Peyer's patch (tissue), 4 donors: ENCODE results near the gene RNF126. TPM values are rescaled to one million over a fixed set of nuclear protein-coding genes. Genes with fewer than 3 reads are reported as not detected.

ENCODE experiments used
- DNase-seq, 3 donors: peaks; one replicate each; pipeline ENCODE4 v3.0.0-alpha.2; 2017 to 2019
- H3K27ac ChIP-seq, 4 donors: fragments of 200-600 bp; sonication (generic); one replicate each; pipeline ENCODE4 v1.5.1; 2016 to 2019
- H3K27me3 ChIP-seq, 2 donors: fragments of 200-600 bp; sonication (generic); one replicate each; pipeline ENCODE4 v1.5.1; 2019
- H3K36me3 ChIP-seq, 3 donors: fragments of 200-600 bp; sonication (generic); one replicate each; pipeline ENCODE4 v1.5.1; 2016 to 2019
- H3K4me1 ChIP-seq, 4 donors: fragments of 200-600 bp; sonication (generic); one replicate each; pipeline ENCODE4 v1.5.1; 2016 to 2019
- H3K4me3 ChIP-seq, 4 donors: fragments of 200-600 bp; sonication (generic); 1 replicate in 3 of 4; 2 replicates in 1 of 4; pipeline ENCODE4 v1.5.1; 2016 to 2019; ENCODE audit warnings: mild to moderate bottlenecking in 1 of 4
- H3K9me3 ChIP-seq, 4 donors: fragments of 200-600 bp; sonication (generic); one replicate each; pipeline ENCODE4 v1.5.1; 2016 to 2019; ENCODE audit warnings: mild to moderate bottlenecking in 1 of 4
- POLR2A ChIP-seq, 2 donors: fragments of 450-650 bp; IDR thresholded peaks; one replicate each; pipeline ENCODE4 v1.5.1; 2017; ENCODE audit warnings: antibody characterized with exemption in 2 of 2, mild to moderate bottlenecking in 2 of 2, moderate library complexity in 2 of 2
- total RNA-seq, 4 donors: library from RNA; depleted of rRNA; stranded (reverse); fragments of >200 nt; gene quantifications; one replicate each; pipeline ENCODE4 v1.1.0, GENCODE V29; 2016
- TF ChIP-seq, protein P1 (sequence below), 6 experiments: fragments of 450-650 bp in 4 of 6; fragments of 200-600 bp in 2 of 6; sonication (generic) in 1 of 6; IDR thresholded peaks; one replicate each; pipeline ENCODE4 v1.5.1; 2017 to 2019; ENCODE audit warnings: antibody characterized with exemption in 6 of 6, mild to moderate bottlenecking in 3 of 6, moderate library complexity in 1 of 6

Gene RNF126
- total RNA-seq, 4 donors from 2014 or later, result 83.3 to 119 (median 115) TPM

DNA sequence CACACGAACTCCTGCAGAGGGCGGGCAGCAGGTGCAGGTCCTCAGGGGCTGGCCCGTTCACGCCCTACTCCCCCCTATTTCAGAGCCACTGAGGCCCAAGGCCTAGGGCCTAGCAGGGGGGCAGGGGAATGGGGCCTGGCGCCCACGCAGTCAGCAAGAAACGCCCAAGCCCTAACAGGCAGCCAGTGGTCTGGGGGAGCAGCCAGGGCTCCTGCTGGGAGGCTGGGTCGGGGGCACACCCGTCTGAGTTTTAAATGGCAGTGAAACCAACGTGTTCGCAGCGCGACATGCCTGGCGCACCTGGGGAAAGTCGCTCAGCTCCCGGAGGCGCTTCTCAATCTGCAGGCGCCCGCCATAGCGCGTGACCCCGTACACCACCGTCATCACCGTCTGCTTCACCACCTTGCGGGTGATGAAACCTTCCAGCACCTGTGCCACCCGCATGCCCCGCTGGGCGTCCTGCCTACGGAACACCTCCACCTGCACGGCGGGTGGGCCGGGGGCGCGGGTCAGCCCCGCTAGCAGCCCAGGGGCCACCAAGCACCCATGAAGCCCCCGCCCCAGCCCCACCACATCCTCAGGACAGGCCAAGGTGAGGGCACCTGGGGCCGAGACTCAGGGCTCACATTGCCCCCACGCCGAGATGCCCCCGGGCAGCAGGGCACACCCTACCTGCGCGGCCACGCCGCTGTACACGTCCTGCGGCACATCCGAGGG lies 43.6 kb downstream of the RNF126 start:
- peaks cover 0 to 70% (median 0%) of the 10 kb centered on the region in 3 donors for H3K36me3 ChIP-seq

DNA sequence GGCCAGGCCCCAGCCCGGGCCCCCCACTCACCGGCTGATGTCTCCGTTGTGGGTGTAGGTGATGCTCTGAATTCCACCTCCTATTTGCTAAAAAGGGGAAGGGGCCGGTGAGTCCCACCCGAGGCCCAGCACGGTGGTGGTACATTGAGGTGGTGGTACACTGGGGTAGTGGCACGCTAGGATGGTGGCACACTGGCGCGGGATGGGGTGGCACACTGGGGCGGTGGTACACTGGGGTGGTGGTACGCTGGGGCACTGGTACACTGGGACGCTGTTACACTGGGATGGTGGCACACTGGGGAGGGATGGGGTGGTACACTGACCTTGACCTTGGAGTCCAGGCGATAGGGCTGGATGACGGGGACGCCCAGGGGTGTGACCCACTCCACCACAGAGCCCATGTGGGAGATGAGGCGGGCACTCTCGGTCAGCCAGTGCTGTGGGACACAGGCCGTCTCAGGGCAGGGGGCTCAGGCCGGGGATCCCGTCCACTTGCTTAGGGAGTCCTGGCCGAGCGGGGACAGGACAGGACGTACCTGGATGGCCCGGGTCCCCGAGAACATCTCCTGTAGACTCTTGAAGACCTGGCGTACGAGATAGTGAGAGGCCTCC lies 44.2 kb downstream of the RNF126 start:
- Histone ChIP-seq H3K9me3 (no peaks in the 10 kb centered on the region), H3K36me3 (peaks cover 0 to 63% (median 0%) of the 10 kb centered on the region in 3 donors), H3K27ac (no peak overlapping the region), H3K4me1 (peaks cover 0 to 7% (median 0%) of the 10 kb centered on the region in 4 donors), H3K4me3 (no peak overlapping the region), H3K27me3 (no peaks in the 10 kb centered on the region)
- no peak for DNase-seq
- no peak for TF ChIP-seq POLR2A (IDR thresholded peaks at IDR 0.05)
- TF ChIP-seq, protein P1, sequence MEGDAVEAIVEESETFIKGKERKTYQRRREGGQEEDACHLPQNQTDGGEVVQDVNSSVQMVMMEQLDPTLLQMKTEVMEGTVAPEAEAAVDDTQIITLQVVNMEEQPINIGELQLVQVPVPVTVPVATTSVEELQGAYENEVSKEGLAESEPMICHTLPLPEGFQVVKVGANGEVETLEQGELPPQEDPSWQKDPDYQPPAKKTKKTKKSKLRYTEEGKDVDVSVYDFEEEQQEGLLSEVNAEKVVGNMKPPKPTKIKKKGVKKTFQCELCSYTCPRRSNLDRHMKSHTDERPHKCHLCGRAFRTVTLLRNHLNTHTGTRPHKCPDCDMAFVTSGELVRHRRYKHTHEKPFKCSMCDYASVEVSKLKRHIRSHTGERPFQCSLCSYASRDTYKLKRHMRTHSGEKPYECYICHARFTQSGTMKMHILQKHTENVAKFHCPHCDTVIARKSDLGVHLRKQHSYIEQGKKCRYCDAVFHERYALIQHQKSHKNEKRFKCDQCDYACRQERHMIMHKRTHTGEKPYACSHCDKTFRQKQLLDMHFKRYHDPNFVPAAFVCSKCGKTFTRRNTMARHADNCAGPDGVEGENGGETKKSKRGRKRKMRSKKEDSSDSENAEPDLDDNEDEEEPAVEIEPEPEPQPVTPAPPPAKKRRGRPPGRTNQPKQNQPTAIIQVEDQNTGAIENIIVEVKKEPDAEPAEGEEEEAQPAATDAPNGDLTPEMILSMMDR (IDR thresholded peaks at IDR 0.05), result no peak

More for the DNA sequence above, 43.6 kb downstream of the RNF126 start:
- peaks cover 0 to 7% (median 0%) of the 10 kb centered on the region in 4 donors for H3K4me1 ChIP-seq
- H3K9me3 ChIP-seq, result no peaks in the 10 kb centered on the region
- TF ChIP-seq POLR2A (IDR thresholded peaks at IDR 0.05), result no peak
- TF ChIP-seq, protein P1 (IDR thresholded peaks at IDR 0.05), result no peak
- no peaks in the 10 kb centered on the region for H3K27me3 ChIP-seq
- H3K27ac ChIP-seq, result no peak overlapping the region
- no peak for DNase-seq
- no peak overlapping the region for H3K4me3 ChIP-seq

DNA sequence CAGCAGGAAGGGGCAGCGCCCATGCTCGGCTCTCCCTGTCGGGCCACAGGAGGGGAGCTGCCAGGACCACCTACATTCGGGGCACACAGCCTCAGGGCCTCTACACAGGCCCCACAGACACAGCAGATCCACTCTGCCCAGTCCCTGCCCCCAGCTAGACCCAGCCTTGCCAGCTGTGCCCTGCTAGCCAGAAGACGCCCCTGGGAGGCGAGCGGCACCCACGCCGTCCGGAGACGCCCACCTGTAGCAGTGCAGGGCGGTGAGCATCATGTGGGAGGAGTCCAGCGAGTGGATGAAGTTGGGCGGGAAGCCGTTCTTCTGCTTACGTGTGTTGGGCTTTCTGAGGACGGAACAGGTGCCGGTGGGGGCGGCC lies 44.8 kb downstream of the RNF126 start:
- H3K36me3 ChIP-seq, result peaks cover 0 to 62% (median 0%) of the 10 kb centered on the region in 3 donors
- H3K4me3 ChIP-seq, result no peak overlapping the region
- TF ChIP-seq POLR2A (IDR thresholded peaks at IDR 0.05), result no peak
- TF ChIP-seq, protein P1 (IDR thresholded peaks at IDR 0.05), result no peak
- no peaks in the 10 kb centered on the region for H3K9me3 ChIP-seq
- H3K27ac ChIP-seq, result no peak overlapping the region
- H3K27me3 ChIP-seq, result no peaks in the 10 kb centered on the region
- H3K4me1 ChIP-seq, result peaks cover 0 to 7% (median 0%) of the 10 kb centered on the region in 4 donors
- DNase-seq, result no peak

DNA sequence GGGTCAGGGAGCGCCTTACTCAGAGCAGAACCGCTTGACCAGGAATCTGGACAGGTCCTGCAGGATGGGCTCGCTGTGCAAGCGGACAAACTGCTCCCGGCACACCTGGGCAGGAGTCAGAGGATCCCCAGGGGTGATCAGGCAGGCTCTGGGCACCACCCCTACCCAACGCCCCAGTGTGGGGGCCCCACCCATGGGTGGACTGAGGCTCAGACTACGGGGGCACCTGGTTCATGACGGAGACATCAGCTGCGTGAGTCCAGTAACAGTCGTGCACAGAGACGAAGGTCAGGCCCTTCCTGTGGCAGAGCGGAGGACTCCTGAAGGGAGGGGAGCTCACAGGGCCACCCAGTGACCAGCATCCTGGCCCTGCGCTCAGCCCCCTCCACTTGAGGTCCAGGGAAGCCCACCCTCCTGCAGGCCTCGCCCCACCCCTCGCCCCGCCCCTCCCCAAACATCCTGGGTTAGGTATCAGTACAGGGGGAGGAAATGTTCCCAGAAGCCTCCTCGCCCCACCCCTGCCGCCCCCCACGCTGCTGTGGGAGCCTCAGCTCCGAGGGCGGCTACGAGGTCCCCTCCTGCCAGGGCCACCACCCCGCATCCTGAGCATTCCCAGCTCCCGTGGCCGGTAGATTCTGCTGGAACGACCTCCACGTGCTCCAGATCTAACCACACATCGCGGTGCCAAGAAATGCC lies 45.3 kb downstream of the RNF126 start:
- no peaks in the 10 kb centered on the region for H3K9me3 ChIP-seq
- no peak overlapping the region for H3K4me3 ChIP-seq
- peaks cover 0 to 58% (median 0%) of the 10 kb centered on the region in 3 donors for H3K36me3 ChIP-seq
- H3K27me3 ChIP-seq, result no peaks in the 10 kb centered on the region
- no peak overlapping the region for H3K27ac ChIP-seq
- TF ChIP-seq, protein P1 (IDR thresholded peaks at IDR 0.05), result no peak
- no peak for TF ChIP-seq POLR2A (IDR thresholded peaks at IDR 0.05)
- peaks cover 0 to 7% (median 0%) of the 10 kb centered on the region in 4 donors for H3K4me1 ChIP-seq
- no peak for DNase-seq

DNA sequence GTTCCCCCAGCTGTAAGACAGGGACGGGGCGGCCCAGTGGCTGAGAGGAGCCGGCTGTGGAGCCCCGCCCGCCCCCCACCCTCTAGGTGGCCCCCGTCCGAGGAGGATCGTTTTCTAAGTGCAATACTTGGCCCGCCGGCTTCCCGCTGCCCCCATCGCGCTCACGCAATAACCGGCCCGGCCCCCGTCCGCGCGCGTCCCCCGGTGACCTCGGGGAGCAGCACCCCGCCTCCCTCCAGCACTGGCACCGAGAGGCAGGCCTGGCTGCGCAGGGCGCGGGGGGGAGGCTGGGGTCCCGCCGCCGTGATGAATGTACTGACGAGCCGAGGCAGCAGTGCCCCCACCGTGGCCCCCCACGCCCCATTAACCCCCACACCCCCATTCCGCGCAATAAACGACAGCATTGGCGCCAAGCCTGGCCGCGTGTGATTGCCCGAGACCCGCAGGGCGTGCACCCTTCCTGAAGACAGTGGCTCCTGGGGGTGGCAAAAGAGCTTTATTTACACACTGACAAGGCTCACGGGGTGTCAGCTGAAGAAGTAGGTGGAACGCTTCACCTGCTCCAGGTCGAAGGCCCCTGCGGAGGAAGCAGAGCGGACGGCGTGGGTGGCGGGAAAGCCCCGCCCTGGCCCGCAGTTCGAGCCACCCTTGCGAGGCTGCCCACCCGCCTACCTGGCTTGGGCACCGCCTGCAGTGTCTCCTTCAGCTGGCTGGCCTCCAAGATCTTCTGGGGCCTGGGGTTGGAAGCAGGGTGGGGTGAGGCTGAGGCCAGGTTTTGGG lies 46.1 kb downstream of the RNF126 start:
- Histone ChIP-seq H3K4me3 (no peak overlapping the region), H3K9me3 (no peaks in the 10 kb centered on the region), H3K4me1 (peaks cover 0 to 7% (median 0%) of the 10 kb centered on the region in 4 donors), H3K27ac (no peak overlapping the region), H3K36me3 (peaks cover 0 to 50% (median 0%) of the 10 kb centered on the region in 3 donors), H3K27me3 (no peaks in the 10 kb centered on the region)
- no peak for TF ChIP-seq POLR2A (IDR thresholded peaks at IDR 0.05)
- TF ChIP-seq, protein P1 (IDR thresholded peaks at IDR 0.05), result no peak
- no peak for DNase-seq
